Activated CD4-positive, alpha-beta memory T cell treated with anti-CD3 and anti-CD28 coated beads, Interleukin-2, amount 10 ng/mL, durations not matched to agents 7 days and 5 days (primary cell): ENCODE data around the gene TNNI3K. TPM values are rescaled to one million over a fixed set of nuclear protein-coding genes. Genes with fewer than 3 reads are reported as not detected.

ENCODE experiments used
- CTCF ChIA-PET: fragments of 350-600 bp; sonication (Branson Sonifier 250); formaldehyde crosslinking; loops from one replicate; lab custom pipeline; 2021; ENCODE audit warnings: antibody characterized with exemption, inconsistent platforms; lab: Charles Lee
- POLR2A ChIA-PET: fragments of 350-600 bp; sonication (Branson Sonifier 250); formaldehyde crosslinking; loops from one replicate; lab custom pipeline; 2021; ENCODE audit warnings: antibody characterized with exemption; lab: Charles Lee
- DNase-seq: peaks from one replicate; pipeline ENCODE4 v3.0.0-alpha.2; 2020
- H3K27ac Mint-ChIP-seq: one replicate; pipeline ENCODE4 v1.8.0; 2021; ENCODE audit warnings: mild to moderate bottlenecking, mixed read lengths
- H3K27me3 Mint-ChIP-seq: one replicate; pipeline ENCODE4 v1.8.0; 2021; ENCODE audit warnings: mixed read lengths
- H3K36me3 Mint-ChIP-seq: one replicate; pipeline ENCODE4 v1.8.0; 2021; ENCODE audit warnings: low read depth, mixed read lengths
- H3K4me1 Mint-ChIP-seq: one replicate; pipeline ENCODE4 v1.8.0; 2021; ENCODE audit warnings: mixed read lengths
- H3K4me3 Mint-ChIP-seq: one replicate; pipeline ENCODE4 v1.8.0; 2021; ENCODE audit warnings: mild to moderate bottlenecking, mixed read lengths
- H3K9me3 Mint-ChIP-seq: one replicate; pipeline ENCODE4 v1.8.0; 2021; ENCODE audit warnings: mixed read lengths
- total RNA-seq, 2 experiments: library from RNA; stranded (reverse); gene quantifications; one replicate each; pipeline ENCODE4 v1.2.3, GENCODE V29; 2021

The TNNI3K gene
- total RNA-seq, 2 experiments from 2014 or later: 0.43 TPM; not detected in 1

- no peaks in the 10 kb centered on the region for H3K36me3 Mint-ChIP-seq
- H3K4me1 Mint-ChIP-seq: no peaks in the 10 kb centered on the region
- H3K27ac Mint-ChIP-seq: no peak overlapping the region
- H3K9me3 Mint-ChIP-seq: no peaks in the 10 kb centered on the region
- H3K27me3 Mint-ChIP-seq: no peaks in the 10 kb centered on the region
- CTCF ChIA-PET: no interaction called here
- H3K4me3 Mint-ChIP-seq: no peak overlapping the region
- POLR2A ChIA-PET: no interaction called here
- no peak for DNase-seq
These were observed 273.3 kb downstream of the TNNI3K start for GRCh38 chr1:74508449-74508848.

- DNase-seq: no peak
- Mint-ChIP-seq H3K36me3 (no peaks in the 10 kb centered on the region), H3K4me3 (no peak within 1 kb of the TSS), H3K27me3 (no peaks in the 10 kb centered on the region), H3K27ac (no peak within 1 kb of the TSS), H3K4me1 (no peaks in the 10 kb centered on the region), H3K9me3 (no peaks in the 10 kb centered on the region)
- ChIA-PET POLR2A (no interaction called here), CTCF (interaction anchor here (0.9 kb wide), 1 partner anchor 177 kb away, joined by 3 read pairs; no protein-coding TSS in a partner anchor)
These were observed 277.2 kb downstream of the TNNI3K start, which contains the start of gene LRRC53 for GRCh38 chr1:74512170-74512915. LRRC53 (minus strand) TSS chr1:74512611; CDS start chr1:74483349, 29,262 bp downstream.

GRCh38 chr1:74513411-74514300, 278.5 kb downstream of the TNNI3K start:
- Mint-ChIP-seq H3K36me3 (no peaks in the 10 kb centered on the region), H3K9me3 (no peaks in the 10 kb centered on the region), H3K4me1 (no peaks in the 10 kb centered on the region), H3K27me3 (no peaks in the 10 kb centered on the region), H3K4me3 (no peak overlapping the region), H3K27ac (no peak overlapping the region)
- POLR2A ChIA-PET: no interaction called here
- DNase-seq: no peak
- CTCF ChIA-PET: interaction anchor here (1.2 kb wide), 1 partner anchor 10 kb away, joined by 3 read pairs; no protein-coding TSS in a partner anchor

- Mint-ChIP-seq H3K4me3 (no peak overlapping the region), H3K27ac (no peak overlapping the region), H3K27me3 (peaks cover 2% of the 10 kb centered on the region), H3K36me3 (no peaks in the 10 kb centered on the region), H3K9me3 (no peaks in the 10 kb centered on the region), H3K4me1 (no peaks in the 10 kb centered on the region)
- DNase-seq: no peak
- CTCF ChIA-PET: no interaction called here
- POLR2A ChIA-PET: no interaction called here
These were observed 282.4 kb downstream of the TNNI3K start for GRCh38 chr1:74517599-74518051.

- ChIA-PET CTCF (no interaction called here), POLR2A (no interaction called here)
- no peak overlapping the region for H3K4me3 Mint-ChIP-seq
- no peak overlapping the region for H3K27ac Mint-ChIP-seq
- no peaks in the 10 kb centered on the region for H3K36me3 Mint-ChIP-seq
- no peaks in the 10 kb centered on the region for H3K9me3 Mint-ChIP-seq
- DNase-seq: no peak
- no peaks in the 10 kb centered on the region for H3K4me1 Mint-ChIP-seq
- H3K27me3 Mint-ChIP-seq: peaks cover 2% of the 10 kb centered on the region
These were observed 287.0 kb downstream of the TNNI3K start for GRCh38 chr1:74522148-74522547.

- POLR2A ChIA-PET: no interaction called here
- no peak overlapping the region for H3K4me3 Mint-ChIP-seq
- H3K27ac Mint-ChIP-seq: no peak overlapping the region
- peaks cover 2% of the 10 kb centered on the region for H3K27me3 Mint-ChIP-seq
- no peaks in the 10 kb centered on the region for H3K36me3 Mint-ChIP-seq
- DNase-seq: no peak
- CTCF ChIA-PET: no interaction called here
- H3K9me3 Mint-ChIP-seq: no peaks in the 10 kb centered on the region
- no peaks in the 10 kb centered on the region for H3K4me1 Mint-ChIP-seq
These were observed 288.8 kb downstream of the TNNI3K start for GRCh38 chr1:74523873-74524480.

- H3K4me1 Mint-ChIP-seq: no peaks in the 10 kb centered on the region
- H3K27me3 Mint-ChIP-seq: peaks cover 2% of the 10 kb centered on the region
- H3K9me3 Mint-ChIP-seq: no peaks in the 10 kb centered on the region
- H3K4me3 Mint-ChIP-seq: no peak overlapping the region
- no peak for DNase-seq
- ChIA-PET POLR2A (no interaction called here), CTCF (interaction anchor here (1.0 kb wide), 1 partner anchor 25 kb away, joined by 3 read pairs; no protein-coding TSS in a partner anchor)
- no peak overlapping the region for H3K27ac Mint-ChIP-seq
- no peaks in the 10 kb centered on the region for H3K36me3 Mint-ChIP-seq
These were observed 291.5 kb downstream of the TNNI3K start for GRCh38 chr1:74526708-74527107.

- Mint-ChIP-seq H3K27me3 (no peaks in the 10 kb centered on the region), H3K27ac (no peak overlapping the region), H3K36me3 (no peaks in the 10 kb centered on the region), H3K4me3 (no peak overlapping the region), H3K4me1 (no peaks in the 10 kb centered on the region), H3K9me3 (no peaks in the 10 kb centered on the region)
- ChIA-PET CTCF (no interaction called here), POLR2A (no interaction called here)
- no peak for DNase-seq
These were observed 292.9 kb downstream of the TNNI3K start for GRCh38 chr1:74528123-74528522.

- no peak overlapping the region for H3K27ac Mint-ChIP-seq
- ChIA-PET CTCF (no interaction called here), POLR2A (no interaction called here)
- DNase-seq: no peak
- H3K9me3 Mint-ChIP-seq: no peaks in the 10 kb centered on the region
- no peaks in the 10 kb centered on the region for H3K36me3 Mint-ChIP-seq
- H3K4me1 Mint-ChIP-seq: no peaks in the 10 kb centered on the region
- H3K27me3 Mint-ChIP-seq: no peaks in the 10 kb centered on the region
- no peak overlapping the region for H3K4me3 Mint-ChIP-seq
These were observed 295.7 kb downstream of the TNNI3K start for GRCh38 chr1:74530892-74531291.

GRCh38 chr1:74531796-74532195, 296.6 kb downstream of the TNNI3K start:
- DNase-seq: no peak
- Mint-ChIP-seq H3K27me3 (no peaks in the 10 kb centered on the region), H3K9me3 (no peaks in the 10 kb centered on the region), H3K27ac (no peak overlapping the region), H3K36me3 (no peaks in the 10 kb centered on the region), H3K4me3 (no peak overlapping the region), H3K4me1 (no peaks in the 10 kb centered on the region)
- POLR2A ChIA-PET: no interaction called here
- CTCF ChIA-PET: no interaction called here

GRCh38 chr1:74534241-74534640, 299.1 kb downstream of the TNNI3K start:
- POLR2A ChIA-PET: no interaction called here
- Mint-ChIP-seq H3K9me3 (no peaks in the 10 kb centered on the region), H3K27ac (no peak overlapping the region), H3K4me3 (no peak overlapping the region), H3K27me3 (no peaks in the 10 kb centered on the region), H3K4me1 (no peaks in the 10 kb centered on the region), H3K36me3 (no peaks in the 10 kb centered on the region)
- CTCF ChIA-PET: no interaction called here
- DNase-seq: no peak

GRCh38 chr1:74545821-74546220, 310.6 kb downstream of the TNNI3K start:
- Mint-ChIP-seq H3K36me3 (no peaks in the 10 kb centered on the region), H3K9me3 (no peaks in the 10 kb centered on the region), H3K4me1 (no peaks in the 10 kb centered on the region), H3K4me3 (no peak overlapping the region), H3K27me3 (no peaks in the 10 kb centered on the region), H3K27ac (no peak overlapping the region)
- CTCF ChIA-PET: no interaction called here
- POLR2A ChIA-PET: no interaction called here
- no peak for DNase-seq
